Activated naive CD4-positive, alpha-beta T cell treated with anti-CD3 and anti-CD28 coated beads for 36 hours (primary cell): ENCODE data around the gene RARB. TPM values are rescaled to one million over a fixed set of nuclear protein-coding genes. Genes with fewer than 3 reads are reported as not detected.

Source experiments
- CTCF ChIA-PET: fragments of 350-600 bp; sonication (Branson Sonifier 250); formaldehyde crosslinking; loops from one replicate; lab custom pipeline; 2021; ENCODE audit warnings: antibody characterized with exemption; lab: Charles Lee
- DNase-seq: peaks from one replicate; pipeline ENCODE4 v3.0.0-alpha.2; 2020
- H3K27ac Mint-ChIP-seq: one replicate; pipeline ENCODE4 v1.8.0; 2021; ENCODE audit warnings: mild to moderate bottlenecking, mixed read lengths
- H3K27me3 Mint-ChIP-seq: one replicate; pipeline ENCODE4 v1.8.0; 2021; ENCODE audit warnings: low read depth, mixed read lengths
- H3K36me3 Mint-ChIP-seq: one replicate; pipeline ENCODE4 v1.8.0; 2021; ENCODE audit warnings: low read depth, mixed read lengths
- H3K4me1 Mint-ChIP-seq: one replicate; pipeline ENCODE4 v1.8.0; 2021; ENCODE audit warnings: low read depth, mixed read lengths
- H3K4me3 Mint-ChIP-seq: one replicate; pipeline ENCODE4 v1.8.0; 2021; ENCODE audit warnings: mild to moderate bottlenecking, moderate library complexity, mixed read lengths
- H3K9me3 Mint-ChIP-seq: one replicate; pipeline ENCODE4 v1.8.0; 2021; ENCODE audit warnings: mixed read lengths
- intact Hi-C: fragments of 100-400 bp; cut with micrococcal nuclease; formaldehyde crosslinking; loops from one replicate; pipeline ENCODE4 v1.15.1; 2023
- total RNA-seq, 2 experiments: library from RNA; stranded (reverse); gene quantifications; one replicate each; pipeline ENCODE4 v1.2.3, GENCODE V29; 2021

The RARB gene
- total RNA-seq, 2 experiments from 2014 or later: not detected

DNA sequence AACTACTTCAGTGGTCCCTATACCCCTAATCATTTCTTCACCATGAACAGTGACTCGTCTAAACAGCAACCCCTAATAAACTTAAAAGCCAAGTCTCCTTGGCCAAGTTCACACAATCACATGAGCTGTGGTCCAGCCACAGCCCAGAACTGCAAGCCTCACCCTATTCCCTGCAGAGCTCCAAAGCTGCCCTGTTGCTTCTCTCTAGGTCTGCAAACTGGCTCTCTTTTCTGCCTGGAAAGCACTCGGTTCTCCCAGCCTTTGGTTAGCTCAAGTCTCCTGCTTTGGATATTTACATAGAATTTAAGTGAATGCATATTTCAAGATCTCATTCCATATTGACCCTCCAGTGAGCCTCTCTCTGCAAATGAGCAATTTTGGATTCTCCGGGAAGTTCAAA is 129.6 kb downstream of the RARB start:
- Mint-ChIP-seq H3K4me1 (no peaks in the 10 kb centered on the region), H3K27ac (no peak overlapping the region), H3K36me3 (no peaks in the 10 kb centered on the region), H3K4me3 (no peak overlapping the region), H3K9me3 (no peaks in the 10 kb centered on the region), H3K27me3 (no peaks in the 10 kb centered on the region)
- intact Hi-C loops: no loop called here
- DNase-seq: no peak
- CTCF ChIA-PET: no interaction called here

DNA sequence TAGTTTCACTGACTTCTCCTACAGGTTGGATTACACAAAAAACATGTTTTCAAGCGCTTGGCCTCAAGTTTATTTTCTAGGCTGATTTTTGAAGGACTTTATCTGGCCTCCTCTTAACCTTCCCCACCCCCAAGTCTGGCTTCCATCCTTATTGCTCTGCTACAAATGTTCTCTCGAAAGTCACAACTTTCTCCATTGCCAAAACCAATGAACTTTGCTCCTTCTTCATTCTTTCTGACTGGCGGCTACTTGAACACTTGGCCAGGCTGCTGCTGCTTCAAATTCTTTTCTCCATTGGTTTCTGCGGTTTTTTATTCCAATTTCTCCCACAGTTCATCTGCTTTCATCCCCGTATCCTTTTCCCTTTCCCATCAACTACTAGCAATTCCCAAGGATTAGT is 130.1 kb downstream of the RARB start:
- no peak for DNase-seq
- H3K9me3 Mint-ChIP-seq: no peaks in the 10 kb centered on the region
- H3K4me3 Mint-ChIP-seq: no peak overlapping the region
- no peaks in the 10 kb centered on the region for H3K36me3 Mint-ChIP-seq
- H3K27me3 Mint-ChIP-seq: no peaks in the 10 kb centered on the region
- no peaks in the 10 kb centered on the region for H3K4me1 Mint-ChIP-seq
- intact Hi-C loops: no loop called here
- CTCF ChIA-PET: no interaction called here
- no peak overlapping the region for H3K27ac Mint-ChIP-seq

- H3K9me3 Mint-ChIP-seq: no peaks in the 10 kb centered on the region
- DNase-seq: no peak
- H3K27me3 Mint-ChIP-seq: no peaks in the 10 kb centered on the region
- intact Hi-C loops: no loop called here
- H3K4me1 Mint-ChIP-seq: no peaks in the 10 kb centered on the region
- CTCF ChIA-PET: no interaction called here
- no peaks in the 10 kb centered on the region for H3K36me3 Mint-ChIP-seq
- no peak overlapping the region for H3K27ac Mint-ChIP-seq
- no peak overlapping the region for H3K4me3 Mint-ChIP-seq
Measured at GRCh38 chr3:25558796-25559195, 130.7 kb downstream of the RARB start.

DNA sequence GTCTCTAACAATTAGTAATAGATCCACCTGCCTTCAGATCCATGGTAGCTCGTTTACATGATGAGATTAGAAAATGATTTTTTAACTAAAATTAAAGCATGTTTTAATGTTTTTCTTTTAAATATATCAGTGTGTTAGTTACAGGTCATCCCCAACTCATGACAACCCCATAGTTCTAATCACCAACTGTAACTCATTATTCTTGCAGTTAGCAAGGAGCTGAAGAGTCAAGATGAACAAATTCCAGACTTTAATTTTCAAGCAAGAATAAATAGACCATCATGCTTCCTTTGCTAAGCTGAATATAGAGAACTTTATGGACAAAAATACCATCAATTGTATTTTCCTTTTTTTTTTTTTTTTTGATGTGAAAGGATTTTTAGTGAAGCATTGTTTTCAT is 135.5 kb downstream of the RARB start:
- no peaks in the 10 kb centered on the region for H3K27me3 Mint-ChIP-seq
- intact Hi-C loops: no loop called here
- no peak for DNase-seq
- CTCF ChIA-PET: interaction anchor here (0.9 kb wide), 1 partner anchor 31 kb away, joined by 4 read pairs; no protein-coding TSS in a partner anchor
- no peaks in the 10 kb centered on the region for H3K9me3 Mint-ChIP-seq
- no peaks in the 10 kb centered on the region for H3K36me3 Mint-ChIP-seq
- H3K27ac Mint-ChIP-seq: no peak overlapping the region
- H3K4me3 Mint-ChIP-seq: no peak overlapping the region
- no peaks in the 10 kb centered on the region for H3K4me1 Mint-ChIP-seq

DNA sequence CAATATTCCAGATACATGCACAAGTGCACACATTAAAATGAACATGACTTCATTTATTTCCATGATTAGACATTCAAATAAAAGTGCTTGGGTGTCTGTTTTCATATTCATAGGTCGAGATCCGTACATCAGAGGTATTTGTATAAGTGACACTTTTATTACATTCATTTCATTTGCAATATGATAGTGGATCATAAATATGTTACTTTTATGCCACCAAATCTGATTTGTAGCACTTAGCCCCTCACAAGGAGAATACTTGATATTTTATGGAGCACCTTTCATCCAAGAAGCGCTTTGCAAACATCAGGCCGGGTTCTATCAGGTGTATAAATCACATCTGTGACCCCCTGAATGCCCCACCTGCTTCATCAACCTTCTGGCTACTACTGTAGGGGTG is 136.0 kb downstream of the RARB start:
- no peaks in the 10 kb centered on the region for H3K27me3 Mint-ChIP-seq
- no peaks in the 10 kb centered on the region for H3K4me1 Mint-ChIP-seq
- intact Hi-C loops: no loop called here
- H3K9me3 Mint-ChIP-seq: no peaks in the 10 kb centered on the region
- H3K36me3 Mint-ChIP-seq: no peaks in the 10 kb centered on the region
- no peak for DNase-seq
- no peak overlapping the region for H3K4me3 Mint-ChIP-seq
- CTCF ChIA-PET: interaction anchor here (0.9 kb wide), 1 partner anchor 31 kb away, joined by 4 read pairs; no protein-coding TSS in a partner anchor
- H3K27ac Mint-ChIP-seq: no peak overlapping the region

DNA sequence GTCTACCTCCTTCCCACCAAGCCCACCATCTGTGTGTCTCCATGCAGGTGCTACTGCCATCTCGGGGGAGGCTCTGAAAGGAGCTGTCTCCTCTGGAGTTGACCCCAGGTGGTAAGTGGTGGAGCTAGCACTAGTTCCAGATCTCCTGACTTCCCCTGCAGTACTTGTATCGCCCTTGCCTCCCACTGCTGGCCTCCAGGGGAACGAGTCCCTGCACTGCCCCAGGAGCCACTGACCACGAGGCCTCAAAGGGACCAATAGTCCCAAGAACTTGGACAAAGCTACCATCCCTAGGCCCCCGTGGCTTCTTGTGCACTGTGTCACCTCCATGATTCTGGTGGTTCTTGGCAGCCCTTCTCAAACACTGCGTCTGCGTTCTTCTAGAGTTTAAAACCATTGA is 137.7 kb downstream of the RARB start:
- H3K27ac Mint-ChIP-seq: no peak overlapping the region
- H3K9me3 Mint-ChIP-seq: no peaks in the 10 kb centered on the region
- CTCF ChIA-PET: interaction anchor here (1.0 kb wide), 1 partner anchor 28 kb away, joined by 6 read pairs; no protein-coding TSS in a partner anchor
- H3K4me3 Mint-ChIP-seq: no peak overlapping the region
- intact Hi-C loops: no loop called here
- no peaks in the 10 kb centered on the region for H3K4me1 Mint-ChIP-seq
- no peaks in the 10 kb centered on the region for H3K27me3 Mint-ChIP-seq
- DNase-seq: no peak
- H3K36me3 Mint-ChIP-seq: no peaks in the 10 kb centered on the region

DNA sequence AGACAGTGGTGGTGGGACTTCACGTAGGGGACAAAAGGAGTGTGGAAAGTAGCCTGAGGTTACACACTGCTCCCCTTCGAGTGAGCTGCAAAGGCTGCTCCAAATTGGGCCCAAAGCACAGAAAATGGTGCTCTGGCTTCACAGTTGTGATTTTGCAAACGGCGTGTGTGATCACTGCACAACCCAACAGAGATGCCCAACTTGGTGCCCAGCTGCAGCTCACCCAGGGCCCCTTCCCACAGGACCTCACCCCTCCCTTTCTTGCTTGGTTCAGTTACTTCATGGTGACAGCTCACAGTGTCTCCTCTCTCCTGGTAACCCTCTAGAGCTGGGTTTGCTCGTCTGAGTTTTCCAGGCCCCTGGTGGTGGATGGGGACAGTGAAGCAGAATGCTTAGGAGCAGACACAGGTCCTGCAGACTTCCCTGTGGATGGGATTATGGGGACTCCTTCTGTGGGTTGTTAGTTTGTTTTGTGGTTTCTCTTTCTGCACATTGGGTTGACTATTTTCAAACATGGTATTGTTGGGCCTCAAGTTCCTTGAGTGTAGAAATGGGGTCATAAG is 138.4 kb downstream of the RARB start:
- no peak for DNase-seq
- H3K27ac Mint-ChIP-seq: no peak overlapping the region
- no peak overlapping the region for H3K4me3 Mint-ChIP-seq
- H3K27me3 Mint-ChIP-seq: no peaks in the 10 kb centered on the region
- CTCF ChIA-PET: interaction anchor here (0.6 to 1.0 kb wide), 3 partner anchors 20 to 195 kb away, joined by 4 to 6 read pairs (median 4); no protein-coding TSS in a partner anchor
- no peaks in the 10 kb centered on the region for H3K4me1 Mint-ChIP-seq
- intact Hi-C loops: no loop called here
- no peaks in the 10 kb centered on the region for H3K36me3 Mint-ChIP-seq
- H3K9me3 Mint-ChIP-seq: no peaks in the 10 kb centered on the region

- H3K27ac Mint-ChIP-seq: no peak overlapping the region
- no peaks in the 10 kb centered on the region for H3K4me1 Mint-ChIP-seq
- no peaks in the 10 kb centered on the region for H3K9me3 Mint-ChIP-seq
- no peak for DNase-seq
- H3K27me3 Mint-ChIP-seq: no peaks in the 10 kb centered on the region
- H3K36me3 Mint-ChIP-seq: no peaks in the 10 kb centered on the region
- CTCF ChIA-PET: no interaction called here
- intact Hi-C loops: no loop called here
- H3K4me3 Mint-ChIP-seq: no peak overlapping the region
Measured at GRCh38 chr3:25567388-25567787, 139.3 kb downstream of the RARB start.

DNA sequence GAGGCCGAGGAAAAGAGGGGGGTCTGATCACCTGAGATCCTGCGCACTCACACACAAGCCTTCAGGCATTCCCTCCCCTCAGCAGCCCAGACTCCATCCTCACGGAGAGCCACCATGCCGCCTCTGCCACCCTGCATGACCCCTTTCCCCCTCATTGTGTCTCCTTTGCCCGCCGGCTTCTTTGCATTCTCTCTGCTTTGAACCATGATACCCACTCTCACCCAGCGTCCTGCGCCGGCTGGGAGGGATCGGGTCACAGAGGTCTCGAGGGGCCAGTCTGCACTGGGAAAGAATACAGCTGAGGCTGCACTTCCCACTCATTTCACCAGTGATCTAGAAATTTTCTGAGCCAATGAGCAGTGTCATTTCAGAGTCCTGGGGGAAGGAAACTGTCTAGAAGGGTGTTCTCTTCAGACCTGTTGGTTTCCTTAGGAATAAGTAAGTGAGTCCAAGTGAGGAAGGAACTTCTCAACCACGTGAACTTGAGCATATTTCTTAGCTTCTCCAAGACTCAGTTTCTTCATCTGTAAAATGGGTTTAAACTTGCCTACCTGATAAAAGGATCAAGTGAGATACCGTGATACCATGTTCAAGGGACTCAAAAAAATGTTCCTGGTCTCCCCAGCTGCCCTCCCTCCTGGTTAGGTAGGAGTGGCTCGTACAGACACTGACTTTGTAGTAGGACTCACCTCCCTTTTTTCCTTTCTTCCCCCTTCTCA is 139.9 kb downstream of the RARB start:
- H3K36me3 Mint-ChIP-seq: no peaks in the 10 kb centered on the region
- no peak overlapping the region for H3K27ac Mint-ChIP-seq
- no peaks in the 10 kb centered on the region for H3K9me3 Mint-ChIP-seq
- DNase-seq: no peak
- H3K4me3 Mint-ChIP-seq: no peak overlapping the region
- intact Hi-C loops: no loop called here
- CTCF ChIA-PET: no interaction called here
- H3K4me1 Mint-ChIP-seq: no peaks in the 10 kb centered on the region
- H3K27me3 Mint-ChIP-seq: no peaks in the 10 kb centered on the region

DNA sequence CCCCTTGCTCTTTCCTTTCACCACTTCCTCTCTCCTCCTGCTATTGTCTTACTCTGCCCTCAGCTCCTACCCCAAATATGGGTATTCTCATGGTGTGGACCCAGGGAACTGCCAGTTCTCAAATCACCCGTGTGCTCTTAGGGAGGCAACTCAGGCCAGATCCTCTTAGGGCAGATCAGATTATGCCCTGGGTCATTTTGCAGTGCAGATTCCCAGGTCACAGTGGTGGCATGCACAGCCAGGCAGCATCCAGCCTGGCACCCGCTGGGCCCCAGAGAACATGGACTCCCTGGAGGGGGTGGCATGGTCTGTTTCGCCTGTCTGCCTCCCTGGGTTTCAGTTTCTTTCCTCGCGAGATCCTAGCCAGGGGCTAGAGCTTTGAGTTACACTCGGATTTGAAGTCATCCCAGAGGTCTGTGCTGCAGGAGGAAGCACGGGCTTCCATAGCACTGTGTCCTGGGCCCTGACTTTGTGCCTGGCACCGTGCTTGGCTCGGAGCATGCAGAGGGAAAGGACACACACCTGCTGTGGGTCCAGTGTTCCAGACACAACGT is 140.5 kb downstream of the RARB start:
- Mint-ChIP-seq H3K27me3 (no peaks in the 10 kb centered on the region), H3K9me3 (no peaks in the 10 kb centered on the region), H3K36me3 (no peaks in the 10 kb centered on the region), H3K4me1 (no peaks in the 10 kb centered on the region), H3K27ac (no peak overlapping the region), H3K4me3 (no peak overlapping the region)
- CTCF ChIA-PET: no interaction called here
- DNase-seq: no peak
- intact Hi-C loops: no loop called here

DNA sequence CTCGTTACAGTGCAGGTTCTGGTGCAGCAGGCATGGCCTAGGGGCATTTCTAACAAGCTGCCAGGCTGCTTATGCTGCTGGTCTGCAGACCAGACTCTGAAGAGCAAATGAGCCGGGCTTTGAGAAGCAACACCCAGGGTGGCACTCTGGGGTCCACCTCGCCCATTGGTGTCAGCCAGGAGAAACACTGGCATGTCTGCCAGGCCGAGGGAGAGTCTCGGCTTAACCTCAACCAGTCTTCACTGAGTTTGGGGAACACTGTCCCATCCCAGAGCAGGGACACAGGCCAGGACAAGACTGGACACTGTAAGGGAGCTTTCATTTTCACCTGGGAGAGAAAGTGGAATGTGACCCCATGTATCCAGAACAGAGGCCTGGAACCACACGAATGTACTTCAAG is 143.2 kb downstream of the RARB start:
- no peaks in the 10 kb centered on the region for H3K4me1 Mint-ChIP-seq
- intact Hi-C loops: no loop called here
- DNase-seq: no peak
- H3K27ac Mint-ChIP-seq: no peak overlapping the region
- CTCF ChIA-PET: no interaction called here
- no peaks in the 10 kb centered on the region for H3K27me3 Mint-ChIP-seq
- H3K36me3 Mint-ChIP-seq: no peaks in the 10 kb centered on the region
- no peaks in the 10 kb centered on the region for H3K9me3 Mint-ChIP-seq
- H3K4me3 Mint-ChIP-seq: no peak overlapping the region

DNA sequence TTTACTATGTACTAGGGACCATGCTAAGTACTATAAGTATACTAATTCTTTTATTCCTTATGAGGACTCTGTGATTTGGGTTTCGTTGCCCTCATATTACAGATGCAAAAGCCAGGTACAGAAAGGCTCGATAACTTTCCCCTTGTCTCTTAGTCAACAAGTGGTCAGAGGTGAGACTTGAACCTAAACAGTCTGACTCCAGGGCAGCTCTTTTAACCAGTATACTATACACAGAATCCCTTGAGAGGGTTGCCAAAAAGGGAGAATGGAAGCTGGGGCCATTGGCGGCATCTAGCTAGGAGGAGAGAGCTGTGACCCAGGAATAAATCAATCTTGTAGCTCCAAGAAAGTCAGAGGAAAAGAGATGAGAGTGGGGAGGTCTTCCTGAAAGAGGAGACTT is 144.3 kb downstream of the RARB start:
- Mint-ChIP-seq H3K27me3 (no peaks in the 10 kb centered on the region), H3K27ac (no peak overlapping the region), H3K4me1 (no peaks in the 10 kb centered on the region), H3K4me3 (no peak overlapping the region), H3K9me3 (no peaks in the 10 kb centered on the region), H3K36me3 (no peaks in the 10 kb centered on the region)
- no peak for DNase-seq
- intact Hi-C loops: no loop called here
- CTCF ChIA-PET: interaction anchor here (0.7 kb wide), 1 partner anchor 1899 kb away, joined by 3 read pairs; no protein-coding TSS in a partner anchor

- Mint-ChIP-seq H3K36me3 (no peaks in the 10 kb centered on the region), H3K27me3 (no peaks in the 10 kb centered on the region), H3K4me3 (no peak overlapping the region), H3K4me1 (no peaks in the 10 kb centered on the region), H3K9me3 (no peaks in the 10 kb centered on the region), H3K27ac (no peak overlapping the region)
- intact Hi-C loops: no loop called here
- DNase-seq: no peak
- CTCF ChIA-PET: interaction anchor here (0.7 to 1.2 kb wide), 2 partner anchors 30 to 1899 kb away, joined by 3 read pairs; no protein-coding TSS in a partner anchor
Measured at GRCh38 chr3:25572919-25573385, 144.9 kb downstream of the RARB start.
